SJSA1 (cell line): ENCODE data around the gene TREML4. TPM values are rescaled to one million over a fixed set of nuclear protein-coding genes. Genes with fewer than 3 reads are reported as not detected.

Source experiments
- DNase-seq, 2 experiments: peaks; one replicate each; pipeline ENCODE4 v3.0.0-alpha.2; 2015 to 2020; ENCODE audit warnings: low spot score in 2 of 2, low read depth in 1 of 2
- H3K27ac ChIP-seq: fragments of 250-450 bp; sonication (Bioruptor Pico); 2 replicates; pipeline ENCODE4 v1.5.1; 2020; ENCODE audit warnings: mild to moderate bottlenecking, moderate library complexity
- H3K27me3 ChIP-seq: fragments of 250-450 bp; sonication (Bioruptor Pico); replicated peaks from 2 replicates; pipeline ENCODE4 v1.5.1; 2020; ENCODE audit warnings: mild to moderate bottlenecking, moderate library complexity
- H3K36me3 ChIP-seq: fragments of 250-450 bp; sonication (Bioruptor Pico); 2 replicates; pipeline ENCODE4 v1.5.1; 2020; ENCODE audit warnings: mild to moderate bottlenecking
- H3K4me1 ChIP-seq: fragments of 250-450 bp; sonication (Bioruptor Pico); replicated peaks from 2 replicates; pipeline ENCODE4 v1.6.1; 2021; ENCODE audit warnings: mild to moderate bottlenecking
- H3K4me3 ChIP-seq: fragments of 250-450 bp; sonication (Bioruptor Pico); 2 replicates; pipeline ENCODE4 v1.5.1; 2020; ENCODE audit warnings: mild to moderate bottlenecking
- H3K9me3 ChIP-seq: fragments of 250-450 bp; sonication (Bioruptor Pico); replicated peaks from 2 replicates; pipeline ENCODE4 v1.5.1; 2020; ENCODE audit warnings: mild to moderate bottlenecking
- total RNA-seq: library from RNA; depleted of rRNA; stranded (reverse); fragments of >200 nt; shearing (Covaris generic); gene quantifications from 2 replicates; pipeline ENCODE4 v1.2.3, GENCODE V29; 2014

The TREML4 gene
- total RNA-seq, 1 experiment from 2014 or later, result not detected

DNA sequence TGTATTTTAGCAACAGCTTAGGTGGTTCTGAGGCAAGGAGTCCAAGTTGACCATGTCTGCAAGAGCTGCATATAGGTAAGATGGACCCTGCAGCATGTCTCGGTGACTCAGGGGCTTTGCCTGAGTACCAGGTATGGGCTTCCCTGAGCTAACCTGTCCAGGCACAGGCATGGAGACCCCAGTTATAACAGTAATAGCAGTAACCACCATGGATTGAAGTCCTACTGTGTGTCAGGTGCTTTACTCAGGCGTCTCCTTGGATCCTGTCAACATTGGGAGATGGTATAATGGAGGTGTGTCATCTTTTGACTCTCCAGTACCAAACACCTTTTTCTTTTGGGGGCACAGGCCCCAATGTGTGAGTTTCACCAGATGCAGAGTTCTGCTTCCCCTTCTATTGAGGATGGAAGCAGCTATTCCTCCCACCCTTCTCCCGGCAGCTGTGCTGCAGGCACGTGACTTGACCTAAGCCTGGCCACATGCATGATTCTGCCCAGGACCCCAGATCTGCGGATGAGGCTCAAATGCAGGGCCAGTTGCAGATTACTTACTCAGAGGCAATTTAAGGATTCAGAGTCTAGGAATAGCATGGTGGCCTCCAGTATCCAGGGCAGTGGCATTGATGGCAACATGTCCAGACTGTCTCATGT is 44.6 kb downstream of the TREML4 start:
- H3K27me3 ChIP-seq, result peaks cover 20% of the 10 kb centered on the region; the same call in 1 of the 2 replicates
- H3K9me3 ChIP-seq, result no peaks in the 10 kb centered on the region
- no peaks in the 10 kb centered on the region for H3K4me1 ChIP-seq
- H3K27ac ChIP-seq, result no peak overlapping the region
- H3K36me3 ChIP-seq, result no peaks in the 10 kb centered on the region
- no peak overlapping the region for H3K4me3 ChIP-seq
- DNase-seq, result no peak

DNA sequence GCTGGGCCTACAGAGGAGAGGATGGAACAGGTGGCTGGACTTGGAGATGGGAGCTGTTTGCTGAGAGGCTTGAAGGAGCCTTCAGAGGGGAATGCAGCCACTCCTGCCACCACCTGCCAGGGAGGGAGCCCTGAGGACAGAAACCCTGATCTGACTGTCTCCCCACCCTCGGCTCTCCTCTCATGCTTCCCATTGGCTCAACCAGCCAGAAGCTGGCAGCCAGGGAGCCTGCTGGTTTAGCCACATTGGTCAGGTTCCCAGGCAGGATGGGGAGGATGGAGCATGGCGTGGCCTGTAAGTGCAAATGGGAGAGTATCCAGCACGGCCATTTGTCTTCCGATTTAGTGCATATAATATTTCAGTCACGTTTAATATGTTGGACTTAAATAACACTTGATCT is 45.6 kb downstream of the TREML4 start:
- H3K4me1 ChIP-seq, result no peaks in the 10 kb centered on the region
- H3K36me3 ChIP-seq, result no peaks in the 10 kb centered on the region
- H3K27me3 ChIP-seq, result peaks cover 23% of the 10 kb centered on the region; the same call in 1 of the 2 replicates
- no peak overlapping the region for H3K27ac ChIP-seq
- H3K9me3 ChIP-seq, result no peaks in the 10 kb centered on the region
- H3K4me3 ChIP-seq, result no peak overlapping the region
- no peak for DNase-seq

DNA sequence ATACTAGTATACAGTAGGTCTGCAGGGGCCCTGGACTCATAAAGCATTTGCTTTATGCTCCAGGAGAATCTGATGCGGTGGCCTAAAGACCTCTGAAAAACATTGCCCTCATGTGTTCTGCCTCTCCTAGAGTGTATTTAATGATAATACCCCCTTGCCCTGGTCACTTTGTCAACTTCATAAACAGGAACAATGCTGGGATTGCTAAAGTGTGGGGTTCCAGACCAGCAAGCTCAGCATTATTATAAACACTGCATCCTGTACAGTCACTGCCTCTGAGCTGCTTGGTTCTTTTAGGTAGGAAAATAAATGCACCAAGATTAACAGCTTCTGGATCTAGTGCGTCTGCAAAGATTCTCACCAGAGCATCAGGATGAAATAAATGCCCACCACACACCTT is 46.1 kb downstream of the TREML4 start:
- Histone ChIP-seq H3K4me3 (no peak overlapping the region), H3K9me3 (no peaks in the 10 kb centered on the region), H3K27me3 (peaks cover 23% of the 10 kb centered on the region; the same call in 1 of the 2 replicates), H3K36me3 (no peaks in the 10 kb centered on the region), H3K27ac (no peak overlapping the region), H3K4me1 (no peaks in the 10 kb centered on the region)
- DNase-seq, result no peak

DNA sequence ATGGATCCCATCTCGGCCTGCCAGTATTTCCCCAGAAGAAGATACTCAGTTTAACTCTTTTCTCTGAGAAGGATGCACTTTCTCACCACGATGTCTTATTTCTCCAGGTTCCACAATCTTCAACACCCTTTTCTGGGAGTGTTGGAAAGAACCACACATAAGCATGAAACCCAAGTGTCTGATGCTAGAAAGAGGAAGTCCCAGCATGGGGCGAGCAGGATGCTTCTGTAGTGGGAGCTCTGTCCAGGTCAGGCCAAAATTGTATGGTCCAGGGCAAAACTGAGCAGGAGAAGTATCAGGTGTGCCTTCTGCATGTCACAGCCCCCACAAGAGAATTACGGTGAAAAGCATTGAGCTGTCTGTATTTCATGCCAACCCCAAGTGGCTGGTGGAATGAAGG is 47.3 kb downstream of the TREML4 start:
- DNase-seq, result no peak
- Histone ChIP-seq H3K4me1 (no peaks in the 10 kb centered on the region), H3K27me3 (peaks cover 23% of the 10 kb centered on the region; the same call in 1 of the 2 replicates), H3K9me3 (no peaks in the 10 kb centered on the region), H3K27ac (no peak overlapping the region), H3K36me3 (no peaks in the 10 kb centered on the region), H3K4me3 (no peak overlapping the region)

DNA sequence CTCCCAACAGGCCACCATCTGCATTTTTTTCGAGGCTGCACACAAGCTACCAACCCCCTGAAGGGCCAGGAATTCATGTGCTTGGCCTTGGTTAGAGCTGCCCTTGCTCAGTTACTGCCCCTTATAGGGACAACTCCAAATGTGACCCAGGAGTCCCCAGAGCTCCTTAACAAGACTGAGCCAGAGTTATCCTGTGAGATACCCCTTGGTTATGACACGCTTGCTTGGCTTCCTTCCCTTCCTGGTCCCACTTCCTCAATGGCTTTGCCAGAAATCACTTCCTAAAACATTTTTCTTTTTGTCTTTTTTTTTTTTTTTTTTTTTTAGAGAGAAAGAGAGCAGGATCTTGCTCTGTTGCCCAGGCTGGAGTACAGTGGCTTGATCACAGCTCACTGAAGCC is 49.5 kb downstream of the TREML4 start:
- no peaks in the 10 kb centered on the region for H3K9me3 ChIP-seq
- H3K4me1 ChIP-seq, result no peaks in the 10 kb centered on the region
- H3K36me3 ChIP-seq, result no peaks in the 10 kb centered on the region
- peaks cover 19% of the 10 kb centered on the region; the same call in 1 of the 2 replicates for H3K27me3 ChIP-seq
- H3K27ac ChIP-seq, result no peak overlapping the region
- H3K4me3 ChIP-seq, result no peak overlapping the region
- DNase-seq, result no peak

DNA sequence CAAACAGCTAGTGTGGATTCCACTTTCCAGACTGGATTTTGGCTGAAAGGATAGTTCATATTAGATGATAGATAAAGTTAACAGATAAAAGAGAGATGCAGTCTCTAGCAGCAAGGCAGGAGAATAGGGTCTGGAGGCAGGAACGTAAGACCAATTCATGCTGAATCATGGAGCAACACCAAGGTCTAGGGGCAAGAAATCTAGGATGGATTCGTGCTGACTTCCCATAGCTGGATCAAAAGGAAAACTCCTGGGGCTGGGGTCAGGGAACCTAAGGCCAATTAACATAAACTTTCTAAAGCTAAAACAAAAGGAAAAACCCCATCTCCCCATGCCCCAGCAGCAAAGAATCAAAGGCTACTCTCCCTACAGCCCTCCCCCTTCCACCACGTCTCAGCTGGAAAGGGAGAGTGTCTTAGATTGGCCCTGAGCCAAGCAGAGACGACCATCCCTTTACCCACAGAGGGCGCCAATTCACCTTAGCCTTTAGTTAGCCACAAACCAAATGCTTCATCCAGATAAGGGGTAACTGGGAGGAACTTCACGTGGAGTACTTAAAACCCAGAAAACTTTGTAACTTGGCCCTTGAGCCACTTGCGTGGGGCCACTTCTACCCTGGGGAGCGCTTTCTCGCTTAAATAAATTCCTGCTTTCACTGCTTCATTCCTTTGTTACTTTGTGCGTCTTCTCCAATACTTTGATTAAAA is 50.7 kb downstream of the TREML4 start:
- DNase-seq, result peak; percentile 35 to 57
- Histone ChIP-seq H3K4me1 (no peaks in the 10 kb centered on the region), H3K4me3 (no peak overlapping the region)

DNA sequence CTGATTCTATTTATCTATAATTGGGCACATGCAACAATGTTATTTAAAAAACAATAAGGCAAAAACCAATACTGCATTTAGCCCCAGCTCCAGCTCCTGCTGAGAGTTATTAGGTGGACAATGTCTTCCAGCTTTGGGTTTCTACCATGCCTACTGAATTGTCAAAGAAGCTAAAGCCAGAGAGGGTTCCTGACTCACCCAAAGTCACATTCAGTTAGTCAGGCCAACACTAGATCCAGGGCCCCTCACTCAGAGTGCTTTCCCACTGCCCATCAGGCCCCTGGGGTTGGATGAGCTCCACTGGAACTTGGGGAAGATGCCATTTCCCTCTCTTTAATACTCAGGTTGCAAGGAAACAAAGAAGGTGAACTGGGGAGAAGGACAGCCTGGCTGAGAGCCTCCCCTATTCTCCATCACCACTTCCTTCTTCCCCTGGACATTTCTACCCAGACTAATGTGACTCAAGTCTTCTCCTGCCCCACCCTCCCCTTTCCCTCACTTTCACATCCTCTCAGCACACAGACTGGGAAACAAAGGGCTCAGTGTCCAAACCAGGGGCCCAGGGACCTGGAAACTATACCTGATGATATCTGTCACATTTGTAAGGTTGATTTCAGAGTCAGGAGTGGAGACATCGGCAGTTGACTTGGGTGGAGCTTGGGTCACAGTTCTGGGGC is 52.4 kb downstream of the TREML4 start:
- H3K27me3 ChIP-seq, result peaks cover 11% of the 10 kb centered on the region; the same call in 1 of the 2 replicates
- no peak for DNase-seq
- H3K4me3 ChIP-seq, result no peak overlapping the region
- H3K36me3 ChIP-seq, result no peaks in the 10 kb centered on the region
- H3K9me3 ChIP-seq, result no peaks in the 10 kb centered on the region
- no peak overlapping the region for H3K27ac ChIP-seq
- H3K4me1 ChIP-seq, result no peaks in the 10 kb centered on the region

More for the DNA sequence above, 50.7 kb downstream of the TREML4 start:
- H3K27me3 ChIP-seq, result peaks cover 19% of the 10 kb centered on the region; the same call in 1 of the 2 replicates
- no peaks in the 10 kb centered on the region for H3K9me3 ChIP-seq
- no peaks in the 10 kb centered on the region for H3K36me3 ChIP-seq
- no peak overlapping the region for H3K27ac ChIP-seq

DNA sequence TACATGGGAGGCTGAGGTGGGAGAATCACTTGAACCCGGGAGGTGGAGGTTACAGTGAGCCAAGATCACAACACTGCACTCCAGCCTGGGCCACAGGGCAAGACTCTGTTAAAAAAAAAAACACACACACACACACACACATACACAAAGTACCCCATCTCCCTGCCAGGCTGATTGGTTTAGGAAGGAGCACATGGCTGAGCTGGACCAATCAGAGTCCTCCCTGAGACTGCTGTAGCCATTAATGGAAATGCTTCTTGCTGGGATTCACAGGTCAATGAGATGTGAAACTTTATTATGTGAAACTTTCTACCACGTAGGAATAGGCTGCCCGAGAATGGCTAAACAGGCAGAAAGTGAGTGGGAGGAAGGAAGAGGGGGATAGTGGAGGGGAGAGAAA is 55.5 kb downstream of the TREML4 start:
- Histone ChIP-seq H3K9me3 (no peaks in the 10 kb centered on the region), H3K27ac (no peak overlapping the region), H3K4me1 (no peaks in the 10 kb centered on the region), H3K36me3 (no peaks in the 10 kb centered on the region), H3K4me3 (no peak overlapping the region), H3K27me3 (peaks cover 13% of the 10 kb centered on the region)
- DNase-seq, result no peak

DNA sequence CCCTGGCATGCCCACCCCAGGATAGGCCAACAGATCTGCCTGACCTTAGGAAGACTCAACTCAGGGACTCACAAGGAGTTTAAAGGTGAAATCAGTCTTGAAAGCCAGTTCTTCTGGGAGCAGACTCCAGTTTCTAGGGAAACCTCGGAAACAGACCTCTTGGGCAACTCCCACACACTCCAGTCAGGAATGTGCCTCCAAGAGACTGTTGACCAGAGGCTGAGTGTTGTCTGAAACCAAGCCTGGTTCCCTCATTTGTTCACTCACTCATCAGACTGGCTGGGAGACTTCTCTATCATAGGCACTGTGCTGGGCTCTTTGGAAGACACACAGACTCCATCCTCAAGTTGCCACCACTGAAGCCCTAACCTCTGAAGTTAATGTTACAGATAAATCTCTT is 56.6 kb downstream of the TREML4 start:
- Histone ChIP-seq H3K4me3 (no peak overlapping the region), H3K4me1 (no peaks in the 10 kb centered on the region), H3K27me3 (peaks cover 22% of the 10 kb centered on the region), H3K27ac (no peak overlapping the region), H3K9me3 (no peaks in the 10 kb centered on the region), H3K36me3 (no peaks in the 10 kb centered on the region)
- no peak for DNase-seq

DNA sequence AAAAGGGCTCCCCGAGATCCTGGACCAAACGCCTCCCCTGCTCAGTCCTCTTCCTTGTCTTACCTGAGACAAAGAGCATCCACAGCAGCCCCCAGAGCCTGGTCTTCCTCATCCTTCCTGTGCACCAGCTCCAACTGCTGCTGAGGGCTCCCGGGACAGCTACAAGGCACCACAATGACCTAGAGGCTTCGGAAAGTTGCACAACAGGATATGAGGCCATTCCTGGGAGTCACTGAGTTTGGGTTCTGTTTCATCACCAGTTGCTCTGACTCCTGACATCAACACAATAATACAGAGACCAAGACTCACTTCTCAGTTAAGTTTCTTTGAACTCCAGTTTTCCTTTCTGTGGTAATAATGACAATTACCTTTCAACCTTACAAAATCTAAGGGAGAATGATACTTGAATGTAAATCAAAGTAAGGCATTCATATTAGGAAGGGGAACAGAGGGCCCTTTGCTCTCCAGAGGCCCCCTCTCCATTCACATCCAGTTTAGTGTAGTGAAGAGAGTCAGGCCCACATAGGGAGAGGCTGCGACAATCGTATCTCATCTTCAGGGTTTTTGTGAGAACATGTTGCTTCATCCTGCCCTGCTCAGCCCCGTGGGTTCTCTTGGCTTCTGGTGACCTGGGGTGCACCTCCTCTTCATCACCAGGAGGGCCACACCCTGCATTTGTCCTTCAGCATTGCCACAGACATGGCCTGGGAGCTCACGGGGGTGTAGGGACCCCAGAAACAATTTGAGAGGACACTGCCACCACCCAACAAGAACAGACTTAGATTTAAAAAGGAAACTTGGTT is 58.6 kb downstream of the TREML4 start, which contains the start of gene TREM1:
Gene TREM1, minus strand, starts transcription at position 139 of the 803 bp plus-strand sequence. Its CDS starts 27 bp downstream, at position 112.
- Histone ChIP-seq H3K27me3 (peaks cover 36% of the 10 kb centered on the region), H3K9me3 (no peaks in the 10 kb centered on the region), H3K36me3 (no peaks in the 10 kb centered on the region), H3K4me3 (no peak within 1 kb of the TSS), H3K27ac (no peak within 1 kb of the TSS), H3K4me1 (no peaks in the 10 kb centered on the region)
- DNase-seq, result no peak

DNA sequence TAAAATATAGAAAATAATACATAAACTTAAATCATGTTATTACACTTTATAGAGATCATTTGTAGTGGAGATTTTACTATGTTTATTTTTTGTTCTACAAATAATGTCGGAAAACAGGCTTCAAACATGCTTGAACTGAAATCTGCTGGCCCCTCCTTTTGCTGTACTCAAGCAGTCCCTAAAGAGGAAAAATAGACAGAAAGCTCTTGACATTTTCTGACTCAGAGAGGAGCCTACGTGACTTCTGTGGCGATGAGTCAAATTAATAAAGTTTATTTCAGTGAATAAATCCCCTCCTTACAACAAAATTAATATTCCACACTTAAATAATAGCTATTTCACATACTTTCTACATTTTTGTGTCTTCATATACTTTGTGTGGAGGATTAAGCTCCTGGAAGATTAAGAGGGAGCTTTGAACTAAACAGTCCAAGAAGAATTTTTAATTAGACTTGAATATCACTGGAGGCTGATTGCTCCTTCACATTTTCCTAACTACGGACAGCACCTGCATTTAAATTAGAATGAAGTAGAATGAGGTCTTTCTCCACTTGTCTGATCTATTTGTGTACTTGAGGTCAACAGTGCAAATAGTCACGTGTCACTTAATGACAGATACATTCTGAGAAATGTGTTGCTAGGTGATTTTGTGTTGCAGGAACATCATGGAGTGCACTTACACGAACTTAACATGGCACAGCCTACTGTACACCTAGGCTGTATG is 60.0 kb downstream of the TREML4 start:
- Histone ChIP-seq H3K4me1 (no peaks in the 10 kb centered on the region), H3K36me3 (no peaks in the 10 kb centered on the region), H3K4me3 (no peak overlapping the region), H3K9me3 (no peaks in the 10 kb centered on the region), H3K27ac (no peak overlapping the region), H3K27me3 (peaks cover 36% of the 10 kb centered on the region)
- DNase-seq, result no peak
